GM21576 (cell line): ENCODE data around the gene ASGR1.
A peak's percentile ranks its signal among the peaks of the same experiment; 100 is the strongest.
"Not testable (repeated sequence)": the region's sequence is repeated elsewhere in the genome, so short reads cannot be mapped to it uniquely, and the experiment has no call there.

Experiments
- ATAC-seq: cut with Tn5 transposase; IDR thresholded peaks from one replicate; pipeline ENCODE4 v1.9.1; 2021; ENCODE audit warnings: mild to moderate bottlenecking, moderate library complexity; ENCODE audit not compliant: unreplicated experiment

The ASGR1 gene

GRCh38 chr17:7167832-7168231 is 11.3 kb downstream of the ASGR1 start:
- no peak for ATAC-seq

- ATAC-seq, result no peak
These were observed 12.3 kb downstream of the ASGR1 start for GRCh38 chr17:7166873-7167272.

DNA sequence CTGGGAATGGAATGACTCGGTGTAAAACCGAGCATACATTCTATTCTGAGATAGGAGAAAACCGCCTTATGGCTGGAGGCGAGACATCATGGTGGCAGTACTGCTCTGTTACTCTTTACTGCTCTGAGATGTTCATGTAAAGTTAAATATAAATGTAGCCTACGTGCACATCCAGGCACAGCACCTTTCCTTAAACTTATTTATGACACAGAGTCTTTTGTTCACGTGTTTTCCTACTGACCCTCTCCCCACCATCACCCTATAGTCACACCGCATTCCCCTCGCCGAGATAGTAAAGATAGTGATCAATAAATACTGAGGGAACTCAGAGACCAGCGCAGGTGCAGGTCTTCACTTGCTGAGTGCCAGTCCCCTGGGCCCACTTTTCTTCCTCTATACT is 19.6 kb downstream of the ASGR1 start:
- not testable (repeated sequence) for ATAC-seq

GRCh38 chr17:7158424-7158823 is 20.7 kb downstream of the ASGR1 start:
- ATAC-seq, result not testable (repeated sequence)

DNA sequence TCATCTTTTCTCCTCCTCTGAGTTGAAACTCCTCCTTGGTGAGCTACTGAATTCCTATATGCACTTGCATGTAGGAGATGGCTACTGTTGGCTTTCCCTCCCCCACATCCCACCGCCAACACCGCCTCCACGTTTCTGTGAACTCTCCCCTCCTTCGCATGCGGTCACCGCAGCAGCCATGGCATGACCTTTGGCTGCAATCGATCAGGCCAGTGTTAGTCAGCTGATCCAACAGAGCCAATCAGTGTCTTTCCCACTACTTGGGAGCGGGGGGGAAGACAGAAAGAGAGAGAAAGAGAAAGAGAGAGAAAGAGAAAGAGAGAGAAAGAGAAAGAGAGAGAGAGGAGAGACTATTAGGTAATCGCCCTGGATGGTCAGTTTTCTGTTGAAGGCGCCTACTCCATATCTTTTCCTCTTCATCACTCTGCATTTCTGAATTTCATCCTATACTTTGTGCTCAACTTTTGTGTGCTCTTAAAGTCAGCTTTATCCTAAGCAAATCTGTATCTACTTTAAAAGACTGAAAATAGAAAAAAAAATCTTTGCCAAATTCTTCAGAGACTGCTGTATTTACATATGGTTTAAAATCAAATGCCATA is 22.7 kb downstream of the ASGR1 start:
- ATAC-seq, result no peak

- ATAC-seq, result no peak
These were observed 31.4 kb downstream of the ASGR1 start for GRCh38 chr17:7147772-7148171.

DNA sequence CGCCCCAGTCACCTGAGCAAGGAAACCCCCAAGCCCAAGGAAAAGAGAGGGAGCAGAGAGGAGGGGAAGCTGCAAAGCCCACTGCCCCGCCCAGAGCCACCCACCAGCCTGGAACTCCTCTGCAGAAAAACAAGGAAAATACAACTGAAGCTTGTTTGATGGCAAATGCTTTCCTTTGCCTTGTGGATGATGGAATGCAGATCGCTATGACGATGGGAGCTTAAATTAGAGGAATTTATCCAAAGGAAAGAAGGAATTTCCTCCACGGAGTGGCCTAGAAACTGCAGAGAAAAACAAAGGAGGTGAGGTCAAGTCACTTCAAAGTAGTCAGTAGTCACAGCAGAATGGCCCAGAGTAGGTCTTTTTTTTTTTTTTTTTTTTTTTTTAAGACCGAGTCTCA is 33.1 kb downstream of the ASGR1 start:
- ATAC-seq, result no peak

GRCh38 chr17:7144213-7144612 is 35.0 kb downstream of the ASGR1 start:
- ATAC-seq, result no peak

DNA sequence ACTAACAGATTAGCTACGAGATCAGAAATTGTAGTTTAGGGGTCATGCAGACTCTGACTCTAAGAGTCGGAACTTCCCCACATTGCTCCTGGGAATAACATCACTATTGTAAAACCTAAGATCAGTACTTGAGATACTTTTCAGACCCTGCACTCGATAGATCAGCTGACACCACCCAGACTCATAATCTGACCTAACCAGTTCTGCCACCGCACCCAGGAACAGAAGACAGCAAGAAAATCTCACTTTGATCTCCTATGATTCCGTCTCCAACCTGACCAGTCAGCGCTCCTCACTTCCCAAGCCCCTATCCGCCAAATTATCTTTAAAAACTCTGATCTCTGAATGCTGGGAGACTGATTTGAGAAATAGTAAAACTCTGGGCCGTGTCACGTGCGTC is 37.3 kb downstream of the ASGR1 start:
- ATAC-seq, result no peak

DNA sequence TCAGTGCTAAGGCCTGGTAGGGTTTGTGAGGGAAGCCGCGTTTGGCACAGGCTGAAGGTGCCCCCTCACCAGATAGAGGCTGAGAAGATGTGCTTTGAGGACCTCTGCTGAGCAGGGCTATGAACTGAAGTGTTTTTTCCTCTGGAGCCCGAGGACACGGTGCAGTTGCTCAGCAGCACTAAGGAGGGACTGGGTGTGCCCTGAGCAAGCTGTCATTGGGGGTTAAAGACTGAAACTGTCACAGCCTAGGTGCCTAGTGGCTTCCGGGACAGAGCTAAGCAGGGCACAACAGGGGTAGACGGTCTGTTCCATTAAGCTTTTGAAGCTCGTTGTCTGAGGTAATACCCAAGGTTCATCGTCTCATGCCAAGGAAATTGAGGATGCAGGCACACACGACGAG is 39.8 kb downstream of the ASGR1 start:
- ATAC-seq, result no peak

DNA sequence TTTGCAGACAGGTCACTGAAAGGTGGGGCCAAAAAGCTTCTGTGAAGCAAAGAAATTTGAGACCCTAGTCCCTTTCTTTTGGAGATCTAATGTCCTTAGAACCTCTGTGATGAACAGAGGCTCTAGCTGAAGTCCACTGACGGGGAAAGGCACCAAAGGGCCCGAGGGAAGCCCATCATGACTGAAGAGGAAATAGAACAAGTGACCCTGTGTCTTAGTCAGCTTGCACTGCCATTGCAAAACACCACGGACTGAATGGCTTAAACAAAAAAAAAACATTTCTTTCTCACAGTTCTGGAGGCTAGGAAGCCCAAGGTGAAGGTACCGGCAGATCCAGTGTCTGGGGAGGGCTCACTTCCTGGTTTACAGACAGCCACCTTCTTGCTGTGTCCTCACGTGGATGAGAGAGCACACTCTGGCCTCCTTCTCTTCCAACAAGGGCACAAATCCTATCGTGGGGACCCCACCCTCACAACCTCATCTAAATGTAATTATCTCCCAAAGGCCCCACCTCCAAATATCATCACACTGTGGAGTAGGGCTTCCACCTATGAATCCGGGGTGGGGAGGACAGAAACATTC is 40.3 kb downstream of the ASGR1 start:
- ATAC-seq, result no peak

DNA sequence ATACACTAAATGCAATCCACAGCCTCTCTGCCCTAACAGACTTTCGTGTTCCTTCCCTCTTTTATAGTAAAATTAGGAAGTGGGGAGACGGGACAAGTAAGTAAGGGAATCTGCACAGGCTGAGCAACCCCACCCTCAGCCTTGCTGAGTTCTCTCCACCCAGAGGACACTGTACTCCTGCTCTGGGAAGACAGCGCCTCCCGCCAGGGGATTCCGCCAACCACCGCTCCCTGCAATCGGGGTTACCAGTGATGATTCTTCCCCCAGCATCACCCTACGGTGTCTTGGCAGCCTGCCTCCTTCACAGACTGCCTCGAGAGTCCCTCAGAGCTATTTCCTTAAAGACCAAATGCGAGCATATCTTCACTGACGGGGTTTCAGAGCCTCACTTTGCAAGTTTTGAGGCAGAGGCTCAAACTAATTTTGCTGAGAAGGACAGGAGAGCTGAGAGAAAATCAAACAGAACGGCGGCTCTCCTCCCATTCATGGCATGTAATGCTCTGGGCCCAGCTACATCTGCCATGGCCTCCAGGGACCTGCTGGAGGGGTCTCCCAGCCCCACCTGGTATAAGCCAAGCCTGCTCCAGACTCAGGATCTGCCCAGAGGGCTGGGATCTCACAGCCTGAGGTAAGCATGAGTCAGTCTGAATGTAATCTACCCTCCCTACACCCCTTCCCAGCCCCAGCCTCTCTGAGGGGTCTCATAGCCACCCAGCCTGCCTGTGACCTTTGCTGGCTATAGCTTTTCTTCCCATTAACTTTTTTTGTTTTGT is 41.8 kb downstream of the ASGR1 start:
- no peak for ATAC-seq

- ATAC-seq, result no peak
These were observed 42.8 kb downstream of the ASGR1 start for GRCh38 chr17:7136266-7136877.

DNA sequence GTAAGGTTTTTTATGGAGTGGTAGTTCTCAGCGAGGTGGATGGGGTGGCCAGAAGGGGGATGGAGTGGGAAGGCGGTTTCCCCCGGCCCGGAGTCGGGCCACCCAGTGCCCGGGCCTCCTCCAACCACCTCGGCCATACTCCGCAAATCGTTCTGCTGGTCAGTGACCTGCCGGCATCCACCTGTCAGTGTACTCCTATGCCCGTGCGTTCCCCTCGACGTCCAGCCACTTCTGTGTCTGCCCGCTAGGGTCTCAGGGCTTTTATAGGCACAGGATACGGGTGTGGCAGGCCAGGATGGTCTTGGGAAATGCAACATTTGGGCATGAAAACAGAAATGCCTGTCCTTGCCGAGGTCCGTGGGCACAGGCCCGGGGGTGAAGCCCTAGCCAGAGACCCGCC is 45.3 kb downstream of the ASGR1 start:
- ATAC-seq, result no peak

- ATAC-seq, result no peak
These were observed 45.7 kb downstream of the ASGR1 start for GRCh38 chr17:7133424-7133823.

DNA sequence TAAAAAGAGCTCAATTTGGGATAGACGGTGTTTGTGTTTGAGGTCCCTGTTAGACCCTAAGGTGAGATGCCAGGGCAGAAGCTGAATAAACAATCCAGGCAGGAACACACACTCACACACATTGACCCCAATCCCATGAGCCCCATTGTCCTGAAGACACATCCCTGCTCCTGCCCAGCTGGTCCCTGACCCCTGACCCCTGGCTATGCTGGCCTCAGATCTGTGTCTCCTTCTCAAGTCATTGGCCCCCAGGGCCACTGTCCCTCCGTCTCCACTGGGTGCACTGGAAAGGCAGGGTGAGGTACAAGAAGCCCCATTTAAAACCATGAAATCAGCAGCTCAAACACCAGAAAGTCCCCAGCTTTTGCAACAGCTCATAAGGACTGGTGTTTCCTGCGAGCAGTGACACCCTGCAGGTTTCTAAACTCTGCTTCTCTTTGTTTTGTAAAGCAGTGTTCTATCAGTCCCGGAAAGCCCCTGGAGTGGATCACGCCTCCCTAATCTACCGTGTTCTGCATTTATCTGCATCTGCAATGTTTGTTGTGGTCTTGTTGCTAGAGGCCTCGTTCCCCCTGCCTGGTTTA is 46.6 kb downstream of the ASGR1 start:
- ATAC-seq, result peak; percentile 45

GRCh38 chr17:7131423-7131791 is 47.8 kb downstream of the ASGR1 start:
- no peak for ATAC-seq

GRCh38 chr17:7130621-7131422 is 48.3 kb downstream of the ASGR1 start:
- no peak for ATAC-seq

GRCh38 chr17:7129311-7129710 is 49.9 kb downstream of the ASGR1 start:
- ATAC-seq, result no peak

DNA sequence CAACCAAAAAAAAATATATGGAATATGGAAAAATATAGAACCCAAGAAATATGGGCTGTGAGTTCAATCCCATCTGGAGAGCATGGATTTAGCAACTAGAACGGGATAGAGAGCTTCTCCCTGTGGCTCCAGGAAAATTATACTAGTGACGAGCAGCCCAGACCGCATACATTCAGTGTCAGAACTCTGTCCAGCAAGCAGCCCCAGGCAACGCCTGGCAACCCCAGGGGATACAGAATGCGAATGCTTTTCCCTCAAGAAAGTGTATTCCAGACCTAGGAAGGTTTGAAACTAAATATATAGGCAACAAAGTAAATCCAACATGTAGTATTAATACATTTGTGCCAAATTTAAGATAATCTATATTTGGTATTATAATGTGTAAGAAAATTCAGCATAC is 51.0 kb downstream of the ASGR1 start:
- ATAC-seq, result no peak

DNA sequence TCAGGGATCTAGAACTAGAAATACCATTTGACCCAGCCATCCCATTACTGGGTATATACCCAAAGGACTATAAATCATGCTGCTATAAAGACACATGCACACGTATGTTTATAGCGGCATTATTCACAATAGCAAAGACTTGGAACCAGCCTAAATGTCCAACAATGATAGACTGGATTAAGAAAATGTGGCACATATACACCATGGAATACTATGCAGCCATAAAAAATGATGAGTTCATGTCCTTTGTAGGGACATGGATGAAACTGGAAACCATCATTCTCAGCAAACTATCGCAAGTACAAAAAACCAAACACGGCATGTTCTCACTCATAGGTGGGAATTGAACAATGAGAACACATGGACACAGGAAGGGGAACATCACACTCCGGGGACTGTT is 51.7 kb downstream of the ASGR1 start:
- not testable (repeated sequence) for ATAC-seq
